Measurements from ENCODE around the gene ATL2. TPM values are rescaled to one million over a fixed set of nuclear protein-coding genes. Genes with fewer than 3 reads are reported as not detected.
"Not testable (repeated sequence)": the region's sequence is repeated elsewhere in the genome, so short reads cannot be mapped to it uniquely, and the experiment has no call there.

The ATL2 gene
- total and polyA plus RNA-seq, 8 donors, result 8.4 to 30.1 (median 19.2) TPM

- DNase-seq (no peak), FAIRE-seq (no peak), ATAC-seq (no peak)
- Histone ChIP-seq H3K4me1 (no peaks in the 10 kb centered on the region), H3K4me3 (no peak overlapping the region), H3K9me3 (no peaks in the 10 kb centered on the region), H3K27me3 (no peaks in the 10 kb centered on the region), H3K36me3 (no peaks in the 10 kb centered on the region), H3K27ac (no peak overlapping the region)
- TF ChIP-seq CTCF (IDR thresholded peaks at IDR 0.05), result no peak
- WGBS, 2 donors, result 45 to 62% methylated on average over 3 of the region's 3 CpGs
- intact Hi-C loops (cut with DNase I), result no loop called here
Measured at GRCh38 chr2:38415023-38415422, 38.0 kb upstream of the ATL2 start.

GRCh38 chr2:38412235-38412871, 35.3 kb upstream of the ATL2 start:
- FAIRE-seq; H3K36me3 ChIP-seq; intact Hi-C loops (cut with DNase I); H3K4me1 ChIP-seq; DNase-seq; H3K27ac ChIP-seq; H3K4me3 ChIP-seq; ATAC-seq; H3K9me3 ChIP-seq; H3K27me3 ChIP-seq: not testable (repeated sequence)
- 83 to 86% methylated on average over 4 of the region's 4 CpGs for WGBS, 2 donors

GRCh38 chr2:38409156-38410102, 32.4 kb upstream of the ATL2 start:
- FAIRE-seq (no peak), DNase-seq (peak in 4 of 6 donors; percentile 25 to 50 (median 36)), ATAC-seq (peak; percentile 53 to 87 (median 80))
- H3K27ac ChIP-seq, result peak overlapping the region in 3 of 4 donors; percentile 25 to 47 (median 38)
- no peaks in the 10 kb centered on the region for H3K9me3 ChIP-seq
- no peak overlapping the region for H3K4me3 ChIP-seq
- H3K27me3 ChIP-seq, result no peaks in the 10 kb centered on the region
- no peaks in the 10 kb centered on the region for H3K36me3 ChIP-seq
- H3K4me1 ChIP-seq, result peaks cover 0 to 4% (median 4%) of the 10 kb centered on the region in 3 donors
- intact Hi-C loops (cut with DNase I), result no loop called here
- 29 to 33% methylated on average over 2 of the region's 2 CpGs for WGBS, 2 donors
- TF ChIP-seq CTCF (IDR thresholded peaks at IDR 0.05), result no peak

GRCh38 chr2:38407111-38407682, 30.1 kb upstream of the ATL2 start:
- Histone ChIP-seq H3K4me3 (no peak overlapping the region), H3K4me1 (peaks cover 0 to 4% (median 4%) of the 10 kb centered on the region in 3 donors), H3K9me3 (no peaks in the 10 kb centered on the region), H3K27ac (peak overlapping the region in 1 of 4 donors; percentile 1), H3K27me3 (no peaks in the 10 kb centered on the region), H3K36me3 (no peaks in the 10 kb centered on the region)
- FAIRE-seq (no peak), ATAC-seq (peak in 3 of 4 donors; percentile 56 to 61 (median 61)), DNase-seq (no peak)
- WGBS, 2 donors, result 60 to 61% methylated on average over 4 of the region's 4 CpGs
- intact Hi-C loops (cut with DNase I), result no loop called here
- TF ChIP-seq CTCF (IDR thresholded peaks at IDR 0.05), result no peak

GRCh38 chr2:38406597-38407110, 29.6 kb upstream of the ATL2 start:
- H3K36me3 ChIP-seq, result no peaks in the 10 kb centered on the region
- no peaks in the 10 kb centered on the region for H3K9me3 ChIP-seq
- TF ChIP-seq CTCF (IDR thresholded peaks at IDR 0.05), result no peak
- peak overlapping the region in 2 of 4 donors; percentile 1 to 16 for H3K27ac ChIP-seq
- intact Hi-C loops (cut with DNase I), result no loop called here
- peaks cover 0 to 4% (median 4%) of the 10 kb centered on the region in 3 donors for H3K4me1 ChIP-seq
- 83 to 84% methylated on average over 8 of the region's 8 CpGs for WGBS, 2 donors
- DNase-seq (no peak), FAIRE-seq (no peak), ATAC-seq (peak in 1 of 4 donors; percentile 20)
- H3K27me3 ChIP-seq, result no peaks in the 10 kb centered on the region
- no peak overlapping the region for H3K4me3 ChIP-seq
